PFSK-1 (cell line): ENCODE data around the gene SRD5A3.

ENCODE experiments used
- FOXP2 ChIP-seq: optimal IDR thresholded peaks from 2 replicates; pipeline ENCODE3; 2011; ENCODE audit warnings: borderline replicate concordance, control low read depth, inconsistent platforms; ENCODE audit not compliant: insufficient read depth; ENCODE audit errors: extremely low read length, extremely low read depth
- POLR2AphosphoS5 ChIP-seq: IDR thresholded peaks from 2 replicates; pipeline ENCODE4 v1.6.1; 2012; ENCODE audit warnings: low read depth, mild to moderate bottlenecking, control low read depth, low read length, moderate library complexity
- SIN3A ChIP-seq: IDR thresholded peaks from 2 replicates; pipeline ENCODE4 v1.6.1; 2012; ENCODE audit warnings: mild to moderate bottlenecking, low read length, moderate library complexity, borderline replicate concordance; ENCODE audit not compliant: insufficient read depth
- TAF1 ChIP-seq: IDR thresholded peaks from 2 replicates; pipeline ENCODE4 v1.6.1; 2012; ENCODE audit warnings: low read length, control low read depth, borderline replicate concordance; ENCODE audit not compliant: insufficient read depth
- TF ChIP-seq, protein P1 (sequence below), 2 experiments: IDR thresholded peaks; 2 replicates each; pipeline versions ENCODE4 v1.6.1 to v1.8.0; 2011 to 2012; ENCODE audit warnings: low read depth in 2 of 2, low read length in 2 of 2, control low read depth in 1 of 2, inconsistent platforms in 1 of 2, mild to moderate bottlenecking in 1 of 2, moderate library complexity in 1 of 2; ENCODE audit not compliant: insufficient read depth in 1 of 2

DNA sequence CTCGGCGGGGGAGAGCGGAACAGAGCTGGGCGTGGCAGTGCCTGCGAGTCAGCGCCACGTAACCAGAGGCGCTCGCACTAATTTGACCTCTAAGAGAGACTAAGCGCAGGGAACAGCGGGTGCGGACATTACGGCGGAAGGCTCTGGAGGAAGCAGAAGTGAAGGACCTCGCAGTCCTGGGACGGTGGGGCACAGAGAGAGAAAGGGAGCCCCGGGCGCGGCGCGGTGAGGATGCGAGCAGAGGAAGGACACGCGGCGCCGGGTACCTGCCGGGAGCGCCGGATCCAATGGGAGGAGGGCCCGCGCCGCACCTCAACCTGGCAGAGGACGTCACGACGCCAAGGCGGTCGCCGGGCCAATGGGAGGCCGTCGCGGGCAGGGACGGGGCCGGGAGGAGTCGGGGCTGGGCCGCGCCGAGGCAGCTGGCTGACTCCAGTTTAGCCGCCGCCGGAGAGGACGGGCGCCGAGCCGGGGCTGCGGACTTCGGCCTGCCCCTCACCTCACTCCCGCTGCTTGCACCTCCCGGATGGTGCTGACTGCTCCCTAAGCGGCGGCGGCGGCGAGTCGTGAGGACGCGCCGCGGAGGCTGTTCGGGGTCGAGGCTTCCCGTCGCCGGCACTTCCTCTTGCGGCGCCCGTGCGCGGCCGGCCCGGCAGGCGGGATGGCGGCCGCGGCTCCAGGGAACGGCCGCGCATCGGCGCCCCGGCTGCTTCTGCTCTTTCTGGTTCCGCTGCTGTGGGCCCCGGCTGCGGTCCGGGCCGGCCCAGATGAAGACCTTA is 49.7 kb downstream of the SRD5A3 start, which contains the start of gene TMEM165:
- peak; percentile 80 for TF ChIP-seq POLR2AphosphoS5
- TF ChIP-seq TAF1, result peak; percentile 74
- peak; percentile 19; the same call in 1 of the 2 replicates for TF ChIP-seq SIN3A
- TF ChIP-seq, protein P1, sequence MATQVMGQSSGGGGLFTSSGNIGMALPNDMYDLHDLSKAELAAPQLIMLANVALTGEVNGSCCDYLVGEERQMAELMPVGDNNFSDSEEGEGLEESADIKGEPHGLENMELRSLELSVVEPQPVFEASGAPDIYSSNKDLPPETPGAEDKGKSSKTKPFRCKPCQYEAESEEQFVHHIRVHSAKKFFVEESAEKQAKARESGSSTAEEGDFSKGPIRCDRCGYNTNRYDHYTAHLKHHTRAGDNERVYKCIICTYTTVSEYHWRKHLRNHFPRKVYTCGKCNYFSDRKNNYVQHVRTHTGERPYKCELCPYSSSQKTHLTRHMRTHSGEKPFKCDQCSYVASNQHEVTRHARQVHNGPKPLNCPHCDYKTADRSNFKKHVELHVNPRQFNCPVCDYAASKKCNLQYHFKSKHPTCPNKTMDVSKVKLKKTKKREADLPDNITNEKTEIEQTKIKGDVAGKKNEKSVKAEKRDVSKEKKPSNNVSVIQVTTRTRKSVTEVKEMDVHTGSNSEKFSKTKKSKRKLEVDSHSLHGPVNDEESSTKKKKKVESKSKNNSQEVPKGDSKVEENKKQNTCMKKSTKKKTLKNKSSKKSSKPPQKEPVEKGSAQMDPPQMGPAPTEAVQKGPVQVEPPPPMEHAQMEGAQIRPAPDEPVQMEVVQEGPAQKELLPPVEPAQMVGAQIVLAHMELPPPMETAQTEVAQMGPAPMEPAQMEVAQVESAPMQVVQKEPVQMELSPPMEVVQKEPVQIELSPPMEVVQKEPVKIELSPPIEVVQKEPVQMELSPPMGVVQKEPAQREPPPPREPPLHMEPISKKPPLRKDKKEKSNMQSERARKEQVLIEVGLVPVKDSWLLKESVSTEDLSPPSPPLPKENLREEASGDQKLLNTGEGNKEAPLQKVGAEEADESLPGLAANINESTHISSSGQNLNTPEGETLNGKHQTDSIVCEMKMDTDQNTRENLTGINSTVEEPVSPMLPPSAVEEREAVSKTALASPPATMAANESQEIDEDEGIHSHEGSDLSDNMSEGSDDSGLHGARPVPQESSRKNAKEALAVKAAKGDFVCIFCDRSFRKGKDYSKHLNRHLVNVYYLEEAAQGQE (IDR thresholded peaks at IDR 0.05; ENCODE audit: insufficient read depth in 1 of 2, low read depth in 2 of 2, low read length in 2 of 2), result no peak
- peak; percentile 29 for TF ChIP-seq FOXP2
